ENCODE data around the gene GMDS. TPM values are rescaled to one million over a fixed set of nuclear protein-coding genes. Genes with fewer than 3 reads are reported as not detected.

Gene GMDS
- total RNA-seq, 1 experiment from 2014 or later, result 23.2 TPM

GRCh38 chr6:1574083-1574761 is 671.2 kb downstream of the GMDS start:
- no peak for DNase-seq (ENCODE audit: low read depth)

Data from M059J (cell line).